ENCODE measurements around the gene FYB2.

GRCh38 chr1:56849750-56850149 lies 30.5 kb upstream of the FYB2 start:
- TF ChIP-seq, protein P1, sequence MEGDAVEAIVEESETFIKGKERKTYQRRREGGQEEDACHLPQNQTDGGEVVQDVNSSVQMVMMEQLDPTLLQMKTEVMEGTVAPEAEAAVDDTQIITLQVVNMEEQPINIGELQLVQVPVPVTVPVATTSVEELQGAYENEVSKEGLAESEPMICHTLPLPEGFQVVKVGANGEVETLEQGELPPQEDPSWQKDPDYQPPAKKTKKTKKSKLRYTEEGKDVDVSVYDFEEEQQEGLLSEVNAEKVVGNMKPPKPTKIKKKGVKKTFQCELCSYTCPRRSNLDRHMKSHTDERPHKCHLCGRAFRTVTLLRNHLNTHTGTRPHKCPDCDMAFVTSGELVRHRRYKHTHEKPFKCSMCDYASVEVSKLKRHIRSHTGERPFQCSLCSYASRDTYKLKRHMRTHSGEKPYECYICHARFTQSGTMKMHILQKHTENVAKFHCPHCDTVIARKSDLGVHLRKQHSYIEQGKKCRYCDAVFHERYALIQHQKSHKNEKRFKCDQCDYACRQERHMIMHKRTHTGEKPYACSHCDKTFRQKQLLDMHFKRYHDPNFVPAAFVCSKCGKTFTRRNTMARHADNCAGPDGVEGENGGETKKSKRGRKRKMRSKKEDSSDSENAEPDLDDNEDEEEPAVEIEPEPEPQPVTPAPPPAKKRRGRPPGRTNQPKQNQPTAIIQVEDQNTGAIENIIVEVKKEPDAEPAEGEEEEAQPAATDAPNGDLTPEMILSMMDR (IDR thresholded peaks at IDR 0.05 in 8 of 11, conservative IDR thresholded peaks at IDR 0.05 in 3 of 11), result no peak
- no peak for TF ChIP-seq POLR2AphosphoS5 (IDR thresholded peaks at IDR 0.05)

Data from spleen (tissue), 7 donors.